DMS53 (cell line): ENCODE measurements around the gene TRIP6.
"Not testable (repeated sequence)": the region's sequence is repeated elsewhere in the genome, so short reads cannot be mapped to it uniquely, and the experiment has no call there.

Experiments used
- DNase-seq: peaks from one replicate; lab custom pipeline; 2025; lab: John Stamatoyannopoulos, UW

Gene TRIP6

DNA sequence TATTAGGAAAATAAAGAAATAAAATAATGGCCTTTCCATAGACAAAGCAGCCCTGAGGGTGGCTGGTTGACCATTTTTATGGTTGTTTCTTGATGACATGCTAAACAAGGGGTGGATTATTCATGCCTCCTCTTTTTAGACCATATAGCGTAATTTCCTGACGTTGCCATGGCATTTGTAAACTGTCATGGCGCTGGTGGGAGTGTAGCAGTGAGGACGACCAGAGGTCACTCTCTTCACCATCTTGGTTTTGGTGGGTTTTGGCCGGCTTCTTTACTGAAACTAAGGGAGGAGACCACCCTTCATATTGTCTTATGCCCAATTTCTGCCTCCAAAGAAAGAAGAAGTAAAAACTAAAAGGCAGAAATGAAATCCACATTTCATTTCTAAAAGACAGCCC lies 52.1 kb downstream of the TRIP6 start:
- not testable (repeated sequence) for DNase-seq

- not testable (repeated sequence) for DNase-seq
Observed at GRCh38 chr7:100919779-100920437, 52.7 kb downstream of the TRIP6 start.

GRCh38 chr7:100921039-100921438 lies 53.9 kb downstream of the TRIP6 start:
- no peak for DNase-seq
